A673 (cell line): ENCODE data around the gene TCF25.

ENCODE experiments used
- EZH2 ChIP-seq: fragments of 200-600 bp; sonication (generic); IDR thresholded peaks from 2 replicates; pipeline ENCODE4 v1.6.1; 2017; ENCODE audit warnings: borderline replicate concordance, low read depth, mild to moderate bottlenecking, mixed read lengths, antibody characterized with exemption, low read length; ENCODE audit not compliant: poor library complexity, severe bottlenecking
- TF ChIP-seq, protein P1 (sequence below): fragments of 300-800, 200-600 bp; sonication (generic); conservative IDR thresholded peaks from 2 replicates; pipeline ENCODE4 v1.5.1; 2017; ENCODE audit warnings: low read depth, mild to moderate bottlenecking, antibody characterized with exemption, low read length, moderate library complexity, mixed read lengths

GRCh38 chr16:89867918-89868317, 5.5 kb upstream of the TCF25 start:
- TF ChIP-seq, protein P1, sequence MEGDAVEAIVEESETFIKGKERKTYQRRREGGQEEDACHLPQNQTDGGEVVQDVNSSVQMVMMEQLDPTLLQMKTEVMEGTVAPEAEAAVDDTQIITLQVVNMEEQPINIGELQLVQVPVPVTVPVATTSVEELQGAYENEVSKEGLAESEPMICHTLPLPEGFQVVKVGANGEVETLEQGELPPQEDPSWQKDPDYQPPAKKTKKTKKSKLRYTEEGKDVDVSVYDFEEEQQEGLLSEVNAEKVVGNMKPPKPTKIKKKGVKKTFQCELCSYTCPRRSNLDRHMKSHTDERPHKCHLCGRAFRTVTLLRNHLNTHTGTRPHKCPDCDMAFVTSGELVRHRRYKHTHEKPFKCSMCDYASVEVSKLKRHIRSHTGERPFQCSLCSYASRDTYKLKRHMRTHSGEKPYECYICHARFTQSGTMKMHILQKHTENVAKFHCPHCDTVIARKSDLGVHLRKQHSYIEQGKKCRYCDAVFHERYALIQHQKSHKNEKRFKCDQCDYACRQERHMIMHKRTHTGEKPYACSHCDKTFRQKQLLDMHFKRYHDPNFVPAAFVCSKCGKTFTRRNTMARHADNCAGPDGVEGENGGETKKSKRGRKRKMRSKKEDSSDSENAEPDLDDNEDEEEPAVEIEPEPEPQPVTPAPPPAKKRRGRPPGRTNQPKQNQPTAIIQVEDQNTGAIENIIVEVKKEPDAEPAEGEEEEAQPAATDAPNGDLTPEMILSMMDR: no peak
- TF ChIP-seq EZH2: no peak
